ENCODE results near the gene PFKM. TPM values are rescaled to one million over a fixed set of nuclear protein-coding genes. Genes with fewer than 3 reads are reported as not detected.
A peak's percentile ranks its signal among the peaks of the same experiment; 100 is the strongest.

PFKM gene
- total and polyA plus RNA-seq, 4 donors: 4.5 to 23.9 (median 5.8) TPM

DNA sequence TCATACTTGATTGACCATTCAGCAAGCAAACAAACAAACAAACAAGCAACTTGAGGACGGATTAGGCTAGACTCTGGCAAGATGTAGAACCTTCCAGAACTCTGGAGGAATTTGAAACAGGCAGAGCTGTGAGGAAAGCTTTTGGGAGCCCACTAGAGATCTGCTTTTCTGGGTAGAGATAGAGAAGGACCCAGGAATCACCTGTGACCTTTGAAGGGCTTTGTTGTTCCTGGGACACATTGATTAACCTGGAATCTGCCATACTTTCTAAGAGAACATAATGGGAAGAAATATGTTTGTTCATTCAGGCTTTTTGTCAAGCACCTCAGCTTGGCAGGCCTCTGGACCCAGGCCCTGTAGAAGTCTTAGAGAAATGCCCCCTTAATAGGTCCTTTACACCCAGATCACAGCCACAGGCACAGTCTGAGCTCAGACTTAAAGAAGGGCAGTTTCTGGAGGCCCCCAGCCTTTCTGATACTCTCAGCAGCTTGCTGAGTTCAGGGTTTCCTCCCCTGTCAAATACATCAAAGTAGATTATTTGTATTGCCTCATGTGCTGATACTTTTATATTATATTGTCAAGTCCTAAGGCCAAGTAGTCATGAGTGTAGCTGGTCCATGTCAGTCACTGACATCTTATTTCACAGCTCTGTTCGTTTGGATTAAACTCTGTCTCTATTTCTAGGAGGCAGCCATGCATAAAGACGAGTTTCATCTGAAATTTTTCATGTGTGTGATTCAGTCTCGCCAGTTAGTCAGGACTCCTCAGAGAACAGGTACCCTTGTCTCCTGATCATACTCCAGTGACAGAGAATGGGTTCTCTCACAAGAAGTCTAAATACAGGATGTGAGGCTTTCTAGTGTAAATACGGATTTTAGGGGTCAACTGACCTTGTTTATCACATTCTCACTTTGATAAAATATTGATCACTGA lies 12.2 kb upstream of the PFKM start:
- H3K36me3 ChIP-seq (ENCODE audit: control insufficient read depth in 4 of 4, insufficient read depth in 3 of 4, low read depth in 1 of 4, low read length in 3 of 4): no peaks in the 10 kb centered on the region
- no peaks in the 10 kb centered on the region for H3K27me3 ChIP-seq (ENCODE audit: control insufficient read depth in 4 of 4, insufficient read depth in 4 of 4, low read length in 3 of 4)
- H3K9ac ChIP-seq (ENCODE audit: low read depth in 1 of 2, low read length in 2 of 2): peak overlapping the region; percentile 61 to 76
- H3K4me1 ChIP-seq (ENCODE audit: control insufficient read depth in 4 of 4, insufficient read depth in 4 of 4, low read length in 3 of 4): peaks cover 0 to 19% (median 17%) of the 10 kb centered on the region in 4 donors
- peak overlapping the region; percentile 90 to 99 (median 98) for H3K4me3 ChIP-seq (ENCODE audit: low read depth in 1 of 3, low read length in 3 of 3)
- TF ChIP-seq REST (IDR thresholded peaks at IDR 0.05) (no peak), JUND (IDR thresholded peaks at IDR 0.05) (no peak), HNF4G (IDR thresholded peaks at IDR 0.05) (no peak), ZBTB33 (IDR thresholded peaks at IDR 0.05) (no peak), EGR1 (IDR thresholded peaks at IDR 0.05; ENCODE audit: low read depth in 2 of 2) (no peak), RAD21 (IDR thresholded peaks at IDR 0.05) (no peak), FOXA2 (IDR thresholded peaks at IDR 0.05) (no peak), FOXA1 (IDR thresholded peaks at IDR 0.05) (no peak), RXRA (IDR thresholded peaks at IDR 0.05) (no peak), CTCF (IDR thresholded peaks at IDR 0.05; ENCODE audit: low read depth, low read length, missing input control) (no peak), NR2F2 (IDR thresholded peaks at IDR 0.05) (no peak), SP1 (IDR thresholded peaks at IDR 0.05) (no peak), YY1 (IDR thresholded peaks at IDR 0.05) (no peak), TAF1 (conservative IDR thresholded peaks at IDR 0.05) (no peak), HNF4A (conservative IDR thresholded peaks at IDR 0.05) (no peak)
- TF ChIP-seq, protein P1, sequence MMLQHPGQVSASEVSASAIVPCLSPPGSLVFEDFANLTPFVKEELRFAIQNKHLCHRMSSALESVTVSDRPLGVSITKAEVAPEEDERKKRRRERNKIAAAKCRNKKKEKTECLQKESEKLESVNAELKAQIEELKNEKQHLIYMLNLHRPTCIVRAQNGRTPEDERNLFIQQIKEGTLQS (IDR thresholded peaks at IDR 0.05): no peak
- TF ChIP-seq, protein P2, sequence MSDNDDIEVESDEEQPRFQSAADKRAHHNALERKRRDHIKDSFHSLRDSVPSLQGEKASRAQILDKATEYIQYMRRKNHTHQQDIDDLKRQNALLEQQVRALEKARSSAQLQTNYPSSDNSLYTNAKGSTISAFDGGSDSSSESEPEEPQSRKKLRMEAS (IDR thresholded peaks at IDR 0.05): no peak
- no peaks in the 10 kb centered on the region for H3K9me3 ChIP-seq (ENCODE audit: control insufficient read depth in 4 of 4, low read length in 3 of 4)
- 71% methylated on average over 5 of the region's 5 CpGs for WGBS
- DNase-seq (ENCODE audit: low spot score): no peak
- H3K27ac ChIP-seq (ENCODE audit: low read depth in 1 of 2, low read length in 2 of 2): peak overlapping the region; percentile 85 to 95
